ENCODE results near the gene ZNF396.

DNA sequence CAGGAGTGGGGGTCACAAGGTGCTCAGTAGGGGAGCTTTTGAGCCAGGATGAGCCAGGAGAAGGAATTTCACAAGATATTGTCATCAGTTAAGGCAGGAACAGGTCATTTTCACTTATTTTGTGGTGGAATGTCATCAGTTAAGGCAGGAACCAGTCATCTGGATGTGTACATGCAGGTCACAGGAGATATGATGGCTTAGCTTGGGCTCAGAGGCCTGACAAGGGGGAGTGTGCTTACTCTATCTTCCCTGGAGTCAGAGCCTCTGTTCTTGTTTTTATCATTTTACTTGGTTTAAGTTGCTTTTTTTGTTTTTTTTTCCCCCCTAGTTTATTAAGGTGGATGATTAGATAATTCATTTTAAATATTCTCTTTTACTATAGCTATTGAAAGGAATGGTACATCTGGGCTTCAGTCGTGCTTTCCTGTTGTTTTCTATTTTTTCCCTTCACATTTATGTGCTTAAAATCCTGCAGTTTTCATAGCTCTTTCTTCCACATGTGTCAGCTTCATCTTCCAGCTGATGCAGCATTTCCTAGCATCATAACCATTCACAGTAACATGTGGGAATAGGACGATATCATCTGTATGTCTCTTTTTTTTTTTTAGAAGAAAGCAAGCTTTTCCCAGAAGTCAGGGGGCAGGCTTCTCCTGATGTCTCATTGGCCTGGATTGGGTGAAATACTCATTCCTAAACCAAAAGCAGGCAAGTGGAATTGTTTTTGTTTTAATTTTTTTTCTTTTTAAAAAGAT is 15.4 kb downstream of the ZNF396 start:
- TF ChIP-seq, protein P1, sequence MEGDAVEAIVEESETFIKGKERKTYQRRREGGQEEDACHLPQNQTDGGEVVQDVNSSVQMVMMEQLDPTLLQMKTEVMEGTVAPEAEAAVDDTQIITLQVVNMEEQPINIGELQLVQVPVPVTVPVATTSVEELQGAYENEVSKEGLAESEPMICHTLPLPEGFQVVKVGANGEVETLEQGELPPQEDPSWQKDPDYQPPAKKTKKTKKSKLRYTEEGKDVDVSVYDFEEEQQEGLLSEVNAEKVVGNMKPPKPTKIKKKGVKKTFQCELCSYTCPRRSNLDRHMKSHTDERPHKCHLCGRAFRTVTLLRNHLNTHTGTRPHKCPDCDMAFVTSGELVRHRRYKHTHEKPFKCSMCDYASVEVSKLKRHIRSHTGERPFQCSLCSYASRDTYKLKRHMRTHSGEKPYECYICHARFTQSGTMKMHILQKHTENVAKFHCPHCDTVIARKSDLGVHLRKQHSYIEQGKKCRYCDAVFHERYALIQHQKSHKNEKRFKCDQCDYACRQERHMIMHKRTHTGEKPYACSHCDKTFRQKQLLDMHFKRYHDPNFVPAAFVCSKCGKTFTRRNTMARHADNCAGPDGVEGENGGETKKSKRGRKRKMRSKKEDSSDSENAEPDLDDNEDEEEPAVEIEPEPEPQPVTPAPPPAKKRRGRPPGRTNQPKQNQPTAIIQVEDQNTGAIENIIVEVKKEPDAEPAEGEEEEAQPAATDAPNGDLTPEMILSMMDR (IDR thresholded peaks at IDR 0.05; ENCODE audit: insufficient read depth, low read depth, low read length), result no peak
- TF ChIP-seq EZH2 (IDR thresholded peaks at IDR 0.05; ENCODE audit: insufficient read depth, low read length), result no peak
